Measurements from ENCODE around the gene HAPSTR1. TPM values are rescaled to one million over a fixed set of nuclear protein-coding genes. Genes with fewer than 3 reads are reported as not detected.

Gene HAPSTR1
- total and polyA plus RNA-seq, 2 of the 13 experiments (the other 11 are each of a cell fraction or from before 2014, with no cell fraction given) = 25.2 to 83.2 TPM

- TF ChIP-seq DMAP1 (CRISPR knock-in tag; IDR thresholded peaks at IDR 0.05) = peak; percentile 16; the same call in 1 of the 2 replicates
- no peak for TF ChIP-seq ZNF605 (CRISPR knock-in tag; IDR thresholded peaks at IDR 0.05)
- TF ChIP-seq ZMYM2 (CRISPR knock-in tag; IDR thresholded peaks at IDR 0.05) = 0 out of 2 replicates have a peak, but pooled peaks have one; percentile 2
- Histone ChIP-seq H3K27ac (ENCODE audit: extremely low read length, insufficient read depth, low read length) (no peak overlapping the region), H3K4me3 (replicated peaks in 1 of 3; ENCODE audit: insufficient read depth in 1 of 3, low read depth in 2 of 3, low read length in 3 of 3) (no peak overlapping the region), H3K27me3 (ENCODE audit: control insufficient read depth in 1 of 2, insufficient read depth in 2 of 2, low read length in 2 of 2) (no peaks in the 10 kb centered on the region), H3K4me2 (ENCODE audit: low read depth, low read length) (no peak overlapping the region), H3K9me3 (ENCODE audit: low read length) (0 out of 2 replicates have a peak, but pooled peaks cover 4% of the 10 kb centered on the region), H2AFZ (ENCODE audit: low read length) (no peak overlapping the region), H3K36me3 (replicated peaks in 1 of 2; ENCODE audit: control insufficient read depth in 1 of 2, insufficient read depth in 2 of 2, low read length in 2 of 2) (no peaks in the 10 kb centered on the region), H4K20me1 (ENCODE audit: insufficient read depth, low read length) (no peaks in the 10 kb centered on the region), H3K79me2 (ENCODE audit: insufficient read depth, low read length) (no peaks in the 10 kb centered on the region), H3K4me1 (ENCODE audit: insufficient read depth, low read length) (peaks cover 32% of the 10 kb centered on the region), H3K9ac (ENCODE audit: insufficient read depth, low read depth, low read length) (no peak overlapping the region)
- 84% methylated on average over 4 of the region's 4 CpGs for WGBS (ENCODE audit: low lambda C conversion rate)
- no TSS peak for BruUV-seq (replicated peaks)
- ATAC-seq = no peak
- DNase-seq (ENCODE audit: low spot score) = no peak
- ChIA-PET POLR2A (interaction anchor here (0.8 to 7.1 kb wide), 3 partner anchors 9 to 18 kb away, joined by 3 to 96 read pairs (median 4); partner anchors contain the start of gene HAPSTR1), CTCF (ENCODE audit: low intra/inter-chr PET ratio, low total read pairs) (no interaction called here)
- in situ Hi-C loops (cut with HindIII; ENCODE audit: extremely low pct_ligation_motif_present, low pct_unique_long_range_greater_than_20kb) = no loop called here
- intact Hi-C loops (cut with micrococcal nuclease; ENCODE audit: unreplicated experiment) = no loop called here
- no peak for FAIRE-seq
These were observed 12.0 kb upstream of the HAPSTR1 start for GRCh38 chr16:9079430-9079812.

GRCh38 chr16:9081158-9081557, 10.3 kb upstream of the HAPSTR1 start:
- ChIA-PET CTCF (ENCODE audit: low intra/inter-chr PET ratio, low total read pairs) (no interaction called here), POLR2A (interaction anchor here (7.1 kb wide), 1 partner anchor 11 kb away, joined by 96 read pairs; the partner anchor contains the start of gene HAPSTR1)
- in situ Hi-C loops (cut with HindIII; ENCODE audit: extremely low pct_ligation_motif_present, low pct_unique_long_range_greater_than_20kb) = no loop called here
- no peak for DNase-seq (ENCODE audit: low spot score)
- no TSS peak for BruUV-seq (replicated peaks)
- H3K9ac ChIP-seq (ENCODE audit: insufficient read depth, low read depth, low read length) = no peak overlapping the region
- 52% methylated on average over 1 of the region's 1 CpG for WGBS (ENCODE audit: low lambda C conversion rate)
- no peak for FAIRE-seq
- H3K4me1 ChIP-seq (ENCODE audit: insufficient read depth, low read length) = peaks cover 32% of the 10 kb centered on the region
- H3K27ac ChIP-seq (ENCODE audit: extremely low read length, insufficient read depth, low read length) = no peak overlapping the region
- no peak overlapping the region for H3K4me3 ChIP-seq (replicated peaks in 1 of 3; ENCODE audit: insufficient read depth in 1 of 3, low read depth in 2 of 3, low read length in 3 of 3)
- peak; percentile 40 for ATAC-seq
- H3K4me2 ChIP-seq (ENCODE audit: low read depth, low read length) = no peak overlapping the region
- H3K36me3 ChIP-seq (replicated peaks in 1 of 2; ENCODE audit: control insufficient read depth in 1 of 2, insufficient read depth in 2 of 2, low read length in 2 of 2) = no peaks in the 10 kb centered on the region
- H3K79me2 ChIP-seq (ENCODE audit: insufficient read depth, low read length) = no peaks in the 10 kb centered on the region
- H3K27me3 ChIP-seq (ENCODE audit: control insufficient read depth in 1 of 2, insufficient read depth in 2 of 2, low read length in 2 of 2) = no peaks in the 10 kb centered on the region
- H4K20me1 ChIP-seq (ENCODE audit: insufficient read depth, low read length) = no peaks in the 10 kb centered on the region
- intact Hi-C loops (cut with micrococcal nuclease; ENCODE audit: unreplicated experiment) = no loop called here
- no peak overlapping the region for H2AFZ ChIP-seq (ENCODE audit: low read length)
- 0 out of 2 replicates have a peak, but pooled peaks cover 4% of the 10 kb centered on the region for H3K9me3 ChIP-seq (ENCODE audit: low read length)
- TF ChIP-seq IKZF5 (CRISPR knock-in tag; IDR thresholded peaks at IDR 0.05) = 0 out of 2 replicates have a peak, but pooled peaks have one; percentile 33
- no peak for TF ChIP-seq ZNF776 (CRISPR knock-in tag; IDR thresholded peaks at IDR 0.05)
- 0 out of 2 replicates have a peak, but pooled peaks have one; percentile 23 for TF ChIP-seq ELF3 (CRISPR knock-in tag; IDR thresholded peaks at IDR 0.05)
- TF ChIP-seq NR2F1 (CRISPR knock-in tag; IDR thresholded peaks at IDR 0.05) = peak; percentile 85 to 91
- TF ChIP-seq MLLT10 (CRISPR knock-in tag; IDR thresholded peaks at IDR 0.05) = no peak
- TF ChIP-seq HMG20A (CRISPR knock-in tag; IDR thresholded peaks at IDR 0.05; ENCODE audit: borderline replicate concordance) = peak; percentile 31; the same call in 1 of the 2 replicates
- no peak for TF ChIP-seq RCOR2 (CRISPR knock-in tag; IDR thresholded peaks at IDR 0.05)
- TF ChIP-seq MXD3 (CRISPR knock-in tag; IDR thresholded peaks at IDR 0.05) = no peak
- 0 out of 2 replicates have a peak, but pooled peaks have one; percentile 21 for TF ChIP-seq ZNF350 (CRISPR knock-in tag; IDR thresholded peaks at IDR 0.05; ENCODE audit: borderline replicate concordance, low read depth)
- TF ChIP-seq STAG1 (CRISPR knock-in tag; IDR thresholded peaks at IDR 0.05) = no peak
- TF ChIP-seq ESRRA (CRISPR knock-in tag; IDR thresholded peaks at IDR 0.05; ENCODE audit: low read depth) = peak; percentile 32; the same call in 1 of the 2 replicates
- peak; percentile 48 for TF ChIP-seq THAP11 (CRISPR knock-in tag; IDR thresholded peaks at IDR 0.05)
- no peak for TF ChIP-seq TFE3 (CRISPR knock-in tag; IDR thresholded peaks at IDR 0.05)
- TF ChIP-seq NCOA1 (CRISPR knock-in tag; IDR thresholded peaks at IDR 0.05) = no peak
- TF ChIP-seq RXRB (CRISPR knock-in tag; IDR thresholded peaks at IDR 0.05; ENCODE audit: borderline replicate concordance) = peak; percentile 49; the same call in 1 of the 2 replicates
